HEK293 (cell line): Measurements from ENCODE around the gene R3HDM2.

ENCODE experiments used
- SETDB1 ChIP-seq: IDR thresholded peaks from one replicate; pipeline ENCODE4 v1.6.1; 2017; ENCODE audit warnings: mild to moderate bottlenecking, low read length, moderate library complexity, mixed read lengths; ENCODE audit not compliant: insufficient read length
- SP2 ChIP-seq: fragments of 450-650 bp; formaldehyde crosslinking; IDR thresholded peaks from 2 replicates; pipeline ENCODE4 v1.5.1; 2016; ENCODE audit warnings: missing biosample characterization, missing genetic modification characterization
- ZBTB1 ChIP-seq: fragments of 450-650 bp; formaldehyde crosslinking; IDR thresholded peaks from 2 replicates; pipeline ENCODE4 v1.5.1; 2016; ENCODE audit warnings: missing biosample characterization, missing genetic modification characterization
- ZNF121 ChIP-seq: fragments of 450-650 bp; formaldehyde crosslinking; IDR thresholded peaks from 2 replicates; pipeline ENCODE4 v1.5.1; 2016; ENCODE audit warnings: missing biosample characterization, missing genetic modification characterization
- ZNF391 ChIP-seq: fragments of 450-650 bp; formaldehyde crosslinking; IDR thresholded peaks from 2 replicates; pipeline ENCODE4 v1.5.1; 2016; ENCODE audit warnings: low read depth, missing biosample characterization, missing genetic modification characterization, borderline replicate concordance
- ZNF558 ChIP-seq: fragments of 450-650 bp; formaldehyde crosslinking; IDR thresholded peaks from 2 replicates; pipeline ENCODE4 v1.5.1; 2016; ENCODE audit warnings: missing biosample characterization, missing genetic modification characterization
- ZNF621 ChIP-seq: fragments of 450-650 bp; formaldehyde crosslinking; IDR thresholded peaks from 2 replicates; pipeline ENCODE4 v1.5.1; 2017; ENCODE audit warnings: missing biosample characterization, missing genetic modification characterization
- TF ChIP-seq, protein P1 (sequence below): fragments of 450-650 bp; formaldehyde crosslinking; IDR thresholded peaks from 2 replicates; pipeline ENCODE4 v1.5.1; 2016; ENCODE audit warnings: missing biosample characterization, missing genetic modification characterization
- TF ChIP-seq, protein P2 (sequence below): fragments of 450-650 bp; formaldehyde crosslinking; IDR thresholded peaks from 2 replicates; pipeline ENCODE4 v1.5.1; 2016; ENCODE audit warnings: missing biosample characterization, missing genetic modification characterization
- TF ChIP-seq, protein P3 (sequence below): fragments of 450-650 bp; formaldehyde crosslinking; IDR thresholded peaks from 2 replicates; pipeline ENCODE4 v1.5.1; 2016; ENCODE audit warnings: missing biosample characterization, missing genetic modification characterization

DNA sequence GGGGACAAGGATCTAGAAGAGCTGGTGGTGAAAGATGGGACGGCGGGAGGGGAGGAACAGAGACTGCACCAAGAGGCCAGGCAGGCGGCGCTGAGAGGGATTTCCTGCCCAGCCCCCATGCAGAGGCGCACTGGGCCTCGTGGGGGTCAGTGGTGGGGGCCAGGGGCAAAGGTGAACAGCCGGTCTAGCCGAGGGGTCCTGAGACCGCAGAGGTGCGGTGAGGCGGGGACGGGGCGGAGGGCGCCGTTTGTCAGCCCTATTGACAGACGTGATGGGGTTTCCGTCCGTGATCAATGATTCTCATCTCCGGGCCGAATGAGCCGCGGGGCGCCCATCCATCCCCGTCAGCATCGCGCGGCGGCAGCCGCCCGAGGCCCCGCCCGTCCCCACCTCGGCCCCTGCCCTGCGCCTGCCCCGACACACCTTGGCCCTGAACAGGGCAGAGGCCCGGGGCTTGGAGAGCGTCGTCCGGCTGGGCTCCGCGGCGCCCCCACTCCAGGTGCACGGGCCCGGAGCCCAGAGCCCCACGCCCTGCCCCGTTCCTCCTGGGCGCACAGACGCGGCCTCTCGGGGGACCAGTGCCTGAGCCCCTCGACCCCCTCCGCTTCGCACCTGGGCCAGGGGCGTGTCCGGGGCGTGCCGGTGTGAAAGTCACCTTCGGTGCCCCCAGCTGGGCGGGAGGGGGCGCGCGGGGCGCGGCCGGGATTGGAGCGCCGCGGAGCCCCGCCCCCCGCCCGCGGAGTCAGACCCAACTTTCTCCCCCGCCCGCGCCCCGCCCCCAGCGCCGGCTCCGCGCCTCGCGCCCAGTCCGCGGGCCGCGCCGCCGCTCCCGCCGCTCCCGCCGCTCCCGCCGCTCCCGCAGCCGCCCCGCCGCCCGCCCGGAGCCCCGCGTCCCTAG is 214.6 kb downstream of the R3HDM2 start, which contains the start of gene NXPH4:
- TF ChIP-seq, protein P1, sequence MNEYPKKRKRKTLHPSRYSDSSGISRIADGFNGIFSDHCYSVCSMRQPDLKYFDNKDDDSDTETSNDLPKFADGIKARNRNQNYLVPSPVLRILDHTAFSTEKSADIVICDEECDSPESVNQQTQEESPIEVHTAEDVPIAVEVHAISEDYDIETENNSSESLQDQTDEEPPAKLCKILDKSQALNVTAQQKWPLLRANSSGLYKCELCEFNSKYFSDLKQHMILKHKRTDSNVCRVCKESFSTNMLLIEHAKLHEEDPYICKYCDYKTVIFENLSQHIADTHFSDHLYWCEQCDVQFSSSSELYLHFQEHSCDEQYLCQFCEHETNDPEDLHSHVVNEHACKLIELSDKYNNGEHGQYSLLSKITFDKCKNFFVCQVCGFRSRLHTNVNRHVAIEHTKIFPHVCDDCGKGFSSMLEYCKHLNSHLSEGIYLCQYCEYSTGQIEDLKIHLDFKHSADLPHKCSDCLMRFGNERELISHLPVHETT (tag by site-specific recombination) = no peak
- no peak for TF ChIP-seq ZNF121 (tag by site-specific recombination)
- no peak; the same call in none of the 2 replicates for TF ChIP-seq SP2 (tag by site-specific recombination)
- no peak for TF ChIP-seq ZNF621
- no peak for TF ChIP-seq ZNF391
- TF ChIP-seq, protein P2, sequence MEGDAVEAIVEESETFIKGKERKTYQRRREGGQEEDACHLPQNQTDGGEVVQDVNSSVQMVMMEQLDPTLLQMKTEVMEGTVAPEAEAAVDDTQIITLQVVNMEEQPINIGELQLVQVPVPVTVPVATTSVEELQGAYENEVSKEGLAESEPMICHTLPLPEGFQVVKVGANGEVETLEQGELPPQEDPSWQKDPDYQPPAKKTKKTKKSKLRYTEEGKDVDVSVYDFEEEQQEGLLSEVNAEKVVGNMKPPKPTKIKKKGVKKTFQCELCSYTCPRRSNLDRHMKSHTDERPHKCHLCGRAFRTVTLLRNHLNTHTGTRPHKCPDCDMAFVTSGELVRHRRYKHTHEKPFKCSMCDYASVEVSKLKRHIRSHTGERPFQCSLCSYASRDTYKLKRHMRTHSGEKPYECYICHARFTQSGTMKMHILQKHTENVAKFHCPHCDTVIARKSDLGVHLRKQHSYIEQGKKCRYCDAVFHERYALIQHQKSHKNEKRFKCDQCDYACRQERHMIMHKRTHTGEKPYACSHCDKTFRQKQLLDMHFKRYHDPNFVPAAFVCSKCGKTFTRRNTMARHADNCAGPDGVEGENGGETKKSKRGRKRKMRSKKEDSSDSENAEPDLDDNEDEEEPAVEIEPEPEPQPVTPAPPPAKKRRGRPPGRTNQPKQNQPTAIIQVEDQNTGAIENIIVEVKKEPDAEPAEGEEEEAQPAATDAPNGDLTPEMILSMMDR = peak; percentile 48; the same call in 1 of the 2 replicates
- TF ChIP-seq SETDB1 = no peak
- TF ChIP-seq, protein P3, sequence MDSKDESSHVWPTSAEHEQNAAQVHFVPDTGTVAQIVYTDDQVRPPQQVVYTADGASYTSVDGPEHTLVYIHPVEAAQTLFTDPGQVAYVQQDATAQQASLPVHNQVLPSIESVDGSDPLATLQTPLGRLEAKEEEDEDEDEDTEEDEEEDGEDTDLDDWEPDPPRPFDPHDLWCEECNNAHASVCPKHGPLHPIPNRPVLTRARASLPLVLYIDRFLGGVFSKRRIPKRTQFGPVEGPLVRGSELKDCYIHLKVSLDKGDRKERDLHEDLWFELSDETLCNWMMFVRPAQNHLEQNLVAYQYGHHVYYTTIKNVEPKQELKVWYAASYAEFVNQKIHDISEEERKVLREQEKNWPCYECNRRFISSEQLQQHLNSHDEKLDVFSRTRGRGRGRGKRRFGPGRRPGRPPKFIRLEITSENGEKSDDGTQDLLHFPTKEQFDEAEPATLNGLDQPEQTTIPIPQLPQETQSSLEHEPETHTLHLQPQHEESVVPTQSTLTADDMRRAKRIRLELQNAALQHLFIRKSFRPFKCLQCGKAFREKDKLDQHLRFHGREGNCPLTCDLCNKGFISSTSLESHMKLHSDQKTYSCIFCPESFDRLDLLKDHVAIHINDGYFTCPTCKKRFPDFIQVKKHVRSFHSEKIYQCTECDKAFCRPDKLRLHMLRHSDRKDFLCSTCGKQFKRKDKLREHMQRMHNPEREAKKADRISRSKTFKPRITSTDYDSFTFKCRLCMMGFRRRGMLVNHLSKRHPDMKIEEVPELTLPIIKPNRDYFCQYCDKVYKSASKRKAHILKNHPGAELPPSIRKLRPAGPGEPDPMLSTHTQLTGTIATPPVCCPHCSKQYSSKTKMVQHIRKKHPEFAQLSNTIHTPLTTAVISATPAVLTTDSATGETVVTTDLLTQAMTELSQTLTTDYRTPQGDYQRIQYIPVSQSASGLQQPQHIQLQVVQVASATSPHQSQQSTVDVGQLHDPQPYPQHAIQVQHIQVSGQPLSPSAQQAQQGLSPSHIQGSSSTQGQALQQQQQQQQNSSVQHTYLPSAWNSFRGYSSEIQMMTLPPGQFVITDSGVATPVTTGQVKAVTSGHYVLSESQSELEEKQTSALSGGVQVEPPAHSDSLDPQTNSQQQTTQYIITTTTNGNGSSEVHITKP (tag by site-specific recombination) = no peak
- TF ChIP-seq ZNF558 (tag by site-specific recombination) = no peak
- TF ChIP-seq ZBTB1 = no peak
